Endodermal cell (in vitro differentiated cells): ENCODE measurements around the gene ERCC1. TPM values are rescaled to one million over a fixed set of nuclear protein-coding genes. Genes with fewer than 3 reads are reported as not detected.

Source experiments
- DNase-seq: peaks from one replicate; pipeline ENCODE4 v3.0.0-alpha.2; 2017
- H3K27ac ChIP-seq: 2 replicates; pipeline ENCODE4 v1.5.1; 2013; ENCODE audit warnings: mild to moderate bottlenecking, low read depth, low read length, moderate library complexity
- H3K27me3 ChIP-seq: 2 replicates; pipeline ENCODE4 v1.6.1; 2013; ENCODE audit warnings: mild to moderate bottlenecking, low read length, moderate library complexity; ENCODE audit not compliant: insufficient read depth, control insufficient read depth, poor library complexity, severe bottlenecking
- H3K36me3 ChIP-seq: 2 replicates; pipeline ENCODE4 v1.7.0; 2013; ENCODE audit warnings: mild to moderate bottlenecking, low read length, moderate library complexity; ENCODE audit not compliant: control insufficient read depth, insufficient read depth
- H3K4me1 ChIP-seq: one replicate; pipeline ENCODE4 v1.7.0; 2013; ENCODE audit warnings: low read length; ENCODE audit not compliant: control insufficient read depth, insufficient read depth
- H3K4me3 ChIP-seq: 2 replicates; pipeline ENCODE4 v1.5.1; 2013; ENCODE audit warnings: mild to moderate bottlenecking, low read length, moderate library complexity
- H3K9ac ChIP-seq: 2 replicates; pipeline ENCODE4 v1.6.1; 2013; ENCODE audit warnings: mild to moderate bottlenecking, low read length, moderate library complexity; ENCODE audit not compliant: poor library complexity, severe bottlenecking; ENCODE audit errors: extremely low read depth
- H3K9me3 ChIP-seq: 2 replicates; pipeline ENCODE4 v1.6.1; 2013; ENCODE audit warnings: mild to moderate bottlenecking, low read length, moderate library complexity; ENCODE audit not compliant: control insufficient read depth
- H3K27ac Mint-ChIP-seq: 2 replicates; pipeline ENCODE4 v1.8.0; 2020; ENCODE audit warnings: mixed read lengths
- H3K27me3 Mint-ChIP-seq: 2 replicates; pipeline ENCODE4 v1.8.0; 2021; ENCODE audit warnings: mild to moderate bottlenecking, mixed read lengths; ENCODE audit not compliant: insufficient read depth
- H3K36me3 Mint-ChIP-seq: 2 replicates; pipeline ENCODE4 v1.8.0; 2020; ENCODE audit warnings: low read depth, mixed read lengths
- H3K4me1 Mint-ChIP-seq: 2 replicates; pipeline ENCODE4 v1.8.0; 2020; ENCODE audit warnings: mixed read lengths
- H3K4me3 Mint-ChIP-seq: 2 replicates; pipeline ENCODE4 v1.8.0; 2020; ENCODE audit warnings: mild to moderate bottlenecking, moderate library complexity, mixed read lengths
- H3K9me3 Mint-ChIP-seq: 2 replicates; pipeline ENCODE4 v1.8.0; 2020; ENCODE audit warnings: mild to moderate bottlenecking, mixed read lengths
- WGBS, 2 experiments: methylation state at CpG; one replicate each; pipeline versions ENCODE4 v1.1.5 to v1.1.7; 2013; ENCODE audit warnings: missing lambda C conversion rate in 2 of 2, mixed read lengths in 1 of 2; ENCODE audit not compliant: insufficient coverage in 1 of 2, insufficient read length in 1 of 2; 5-methylcytosine and 5-hydroxymethylcytosine counted together
- total RNA-seq, 2 donors: library from RNA; stranded (reverse); fragmentation: NEBNext Ultra II Directional in 1 of 2; extraction: Animal tissue kit (Norgen Biotek cat#: 25700) in 1 of 2; gene quantifications; 2 replicates in 1 of 2; 3 replicates in 1 of 2; pipeline ENCODE4 v1.2.1, GENCODE V29; 2021
- TF ChIP-seq, protein P1 (sequence below): fragments of 200-600 bp; sonication (generic); conservative IDR thresholded peaks from 2 replicates; pipeline ENCODE4 v1.5.0; 2021; ENCODE audit warnings: antibody characterized with exemption, mild to moderate bottlenecking

ERCC1 gene
- total RNA-seq, 2 donors from 2014 or later = 53.5 to 63.6 TPM

DNA sequence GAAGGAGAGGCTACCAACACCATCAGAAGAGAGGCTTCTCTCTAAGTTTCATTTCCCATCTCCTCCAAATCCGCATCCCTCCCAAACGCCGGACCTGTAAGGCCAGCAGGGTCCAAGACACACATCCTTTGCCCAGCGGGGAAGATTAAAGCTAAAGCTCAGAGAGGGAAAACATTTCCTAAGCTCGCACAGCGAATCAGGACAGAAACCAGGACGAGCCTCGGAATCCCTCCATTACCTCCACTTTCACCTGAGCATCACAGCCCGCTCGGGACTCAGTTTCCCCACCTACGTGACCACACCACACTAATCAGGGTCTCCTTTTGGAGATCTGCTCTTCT is 43.4 kb upstream of the ERCC1 start:
- TF ChIP-seq, protein P1, sequence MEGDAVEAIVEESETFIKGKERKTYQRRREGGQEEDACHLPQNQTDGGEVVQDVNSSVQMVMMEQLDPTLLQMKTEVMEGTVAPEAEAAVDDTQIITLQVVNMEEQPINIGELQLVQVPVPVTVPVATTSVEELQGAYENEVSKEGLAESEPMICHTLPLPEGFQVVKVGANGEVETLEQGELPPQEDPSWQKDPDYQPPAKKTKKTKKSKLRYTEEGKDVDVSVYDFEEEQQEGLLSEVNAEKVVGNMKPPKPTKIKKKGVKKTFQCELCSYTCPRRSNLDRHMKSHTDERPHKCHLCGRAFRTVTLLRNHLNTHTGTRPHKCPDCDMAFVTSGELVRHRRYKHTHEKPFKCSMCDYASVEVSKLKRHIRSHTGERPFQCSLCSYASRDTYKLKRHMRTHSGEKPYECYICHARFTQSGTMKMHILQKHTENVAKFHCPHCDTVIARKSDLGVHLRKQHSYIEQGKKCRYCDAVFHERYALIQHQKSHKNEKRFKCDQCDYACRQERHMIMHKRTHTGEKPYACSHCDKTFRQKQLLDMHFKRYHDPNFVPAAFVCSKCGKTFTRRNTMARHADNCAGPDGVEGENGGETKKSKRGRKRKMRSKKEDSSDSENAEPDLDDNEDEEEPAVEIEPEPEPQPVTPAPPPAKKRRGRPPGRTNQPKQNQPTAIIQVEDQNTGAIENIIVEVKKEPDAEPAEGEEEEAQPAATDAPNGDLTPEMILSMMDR = no peak
- Histone ChIP-seq H3K9ac (peak overlapping the region; percentile 95), H3K9me3 (no peaks in the 10 kb centered on the region), H3K27me3 (peaks cover 9% of the 10 kb centered on the region), H3K4me3 (peak overlapping the region; percentile 92), H3K27ac (no peak overlapping the region), H3K4me1 (no peaks in the 10 kb centered on the region), H3K36me3 (no peaks in the 10 kb centered on the region)
- Mint-ChIP-seq H3K36me3 (no peaks in the 10 kb centered on the region), H3K4me3 (peak overlapping the region; percentile 77), H3K27me3 (peaks cover 4% of the 10 kb centered on the region), H3K27ac (peak overlapping the region; percentile 92), H3K9me3 (no peaks in the 10 kb centered on the region), H3K4me1 (peaks cover under 1% of the 10 kb centered on the region)
- WGBS, 2 experiments = 0 to 13% methylated on average over 2 to 11 of the region's 11 CpGs
- no peak for DNase-seq

DNA sequence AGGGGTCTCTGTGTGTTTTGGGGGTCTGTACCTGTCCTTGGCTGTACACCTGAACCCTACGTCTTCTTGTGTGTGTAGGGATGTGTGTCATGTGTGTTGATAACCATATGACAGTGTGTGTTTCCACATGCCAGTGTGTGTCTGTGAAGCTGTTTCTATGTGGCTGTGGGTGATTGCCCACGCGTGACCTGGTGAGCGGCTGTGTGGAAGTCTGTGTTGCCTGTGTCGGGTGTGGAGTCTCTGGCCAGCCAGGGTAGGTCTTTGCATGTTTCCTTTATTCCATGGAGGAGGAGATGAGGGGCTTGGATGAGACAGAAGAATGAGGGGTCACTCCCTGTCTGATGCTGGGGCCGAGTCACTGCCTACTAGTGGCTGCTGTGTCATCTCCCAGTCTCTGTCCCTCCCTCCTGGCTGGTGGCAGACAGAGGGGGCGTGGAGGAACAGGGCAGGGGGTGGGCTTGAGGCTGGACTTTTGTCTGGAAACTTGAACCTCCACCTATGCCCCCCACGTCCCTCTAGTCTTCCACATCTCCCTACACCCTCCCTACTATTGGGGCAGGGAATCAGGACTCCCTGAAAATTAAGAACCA is 41.2 kb upstream of the ERCC1 start:
- Mint-ChIP-seq H3K9me3 (no peaks in the 10 kb centered on the region), H3K27me3 (peaks cover 2% of the 10 kb centered on the region), H3K4me1 (no peaks in the 10 kb centered on the region), H3K4me3 (no peak overlapping the region), H3K27ac (peak overlapping the region; percentile 64), H3K36me3 (no peaks in the 10 kb centered on the region)
- Histone ChIP-seq H3K9ac (no peak overlapping the region), H3K27ac (no peak overlapping the region), H3K36me3 (no peaks in the 10 kb centered on the region), H3K27me3 (no peaks in the 10 kb centered on the region), H3K4me3 (no peak overlapping the region), H3K4me1 (no peaks in the 10 kb centered on the region), H3K9me3 (no peaks in the 10 kb centered on the region)
- DNase-seq = peak; percentile 80
- 67 to 78% methylated on average over 7 of the region's 8 CpGs for WGBS, 2 experiments
- TF ChIP-seq, protein P1 = peak; percentile 33

DNA sequence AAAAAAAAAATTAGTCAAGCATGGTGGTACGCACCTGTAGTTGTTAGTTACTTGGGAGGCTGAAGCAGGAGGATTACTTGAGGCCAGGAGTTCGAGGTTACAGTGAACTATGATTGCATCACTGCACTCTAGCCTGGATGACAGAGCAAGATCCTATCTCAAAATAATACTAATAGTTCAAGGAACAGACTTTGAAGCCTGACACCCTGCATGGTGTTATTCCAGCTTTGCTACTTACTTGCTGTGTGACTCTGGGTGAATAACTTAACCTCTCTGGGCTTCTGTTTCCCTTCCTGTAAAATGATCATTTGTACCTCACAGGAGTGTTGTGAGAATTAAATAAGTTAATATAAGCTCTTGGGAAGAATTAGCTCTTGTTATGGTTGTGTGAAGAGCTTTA is 40.6 kb upstream of the ERCC1 start:
- Mint-ChIP-seq H3K4me3 (no peak overlapping the region), H3K4me1 (no peaks in the 10 kb centered on the region), H3K27ac (no peak overlapping the region), H3K9me3 (no peaks in the 10 kb centered on the region), H3K27me3 (peaks cover 2% of the 10 kb centered on the region), H3K36me3 (no peaks in the 10 kb centered on the region)
- Histone ChIP-seq H3K27me3 (no peaks in the 10 kb centered on the region), H3K4me3 (no peak overlapping the region), H3K9me3 (no peaks in the 10 kb centered on the region), H3K27ac (no peak overlapping the region), H3K4me1 (no peaks in the 10 kb centered on the region), H3K36me3 (no peaks in the 10 kb centered on the region), H3K9ac (no peak overlapping the region)
- TF ChIP-seq, protein P1 = no peak
- WGBS, 2 experiments = 80 to 93% methylated on average over 2 of the region's 2 CpGs
- DNase-seq = no peak
